Cardiac fibroblast (primary cell): ENCODE results near the gene GAPVD1.

Experiments
- DNase-seq, 2 donors: peaks; one replicate each; pipeline versions ENCODE4 v3.0.0 to v3.0.0-alpha.2; 2010; ENCODE audit warnings: low read depth in 2 of 2
- H3K4me3 ChIP-seq, 2 donors: replicated peaks in 1 of 2; 1 replicate in 1 of 2; 2 replicates in 1 of 2; pipeline ENCODE4 v1.5.1; 2011; ENCODE audit warnings: low read depth in 2 of 2, low read length in 2 of 2, mild to moderate bottlenecking in 2 of 2, moderate library complexity in 1 of 2
- CTCF ChIP-seq: IDR thresholded peaks from one replicate; pipeline ENCODE4 v1.5.1; 2011; ENCODE audit warnings: low read depth, mild to moderate bottlenecking, low read length, inconsistent platforms

Gene GAPVD1

GRCh38 chr9:125379208-125379607 is 117.6 kb downstream of the GAPVD1 start:
- DNase-seq: no peak
- TF ChIP-seq CTCF: no peak
- no peak overlapping the region for H3K4me3 ChIP-seq

- peak in 1 of 2 donors; percentile 31 for DNase-seq
- TF ChIP-seq CTCF: no peak
- H3K4me3 ChIP-seq: no peak overlapping the region
Measured at GRCh38 chr9:125380406-125380805, 118.8 kb downstream of the GAPVD1 start.

GRCh38 chr9:125387861-125388524 is 126.4 kb downstream of the GAPVD1 start:
- DNase-seq: no peak
- TF ChIP-seq CTCF: no peak

GRCh38 chr9:125388978-125389377 is 127.4 kb downstream of the GAPVD1 start:
- no peak for TF ChIP-seq CTCF
- H3K4me3 ChIP-seq: no peak overlapping the region
- no peak for DNase-seq

More at GRCh38 chr9:125387861-125388524, 126.4 kb downstream of the GAPVD1 start:
- no peak overlapping the region for H3K4me3 ChIP-seq

GRCh38 chr9:125391704-125392103 is 130.1 kb downstream of the GAPVD1 start:
- no peak for TF ChIP-seq CTCF
- DNase-seq: peak in 1 of 2 donors; percentile 9
- H3K4me3 ChIP-seq: no peak overlapping the region

- H3K4me3 ChIP-seq: no peak overlapping the region
- DNase-seq: peak in 1 of 2 donors; percentile 56
- TF ChIP-seq CTCF: no peak
Measured at GRCh38 chr9:125393426-125393825, 131.8 kb downstream of the GAPVD1 start.

- no peak overlapping the region for H3K4me3 ChIP-seq
- no peak for TF ChIP-seq CTCF
Measured at GRCh38 chr9:125396799-125397198, 135.2 kb downstream of the GAPVD1 start.

More at GRCh38 chr9:125396799-125397198, 135.2 kb downstream of the GAPVD1 start:
- DNase-seq: no peak
